RCC 7860 (cell line): ENCODE results near the gene PMM2.
A peak's percentile ranks its signal among the peaks of the same experiment; 100 is the strongest.
"Not testable (repeated sequence)": the region's sequence is repeated elsewhere in the genome, so short reads cannot be mapped to it uniquely, and the experiment has no call there.

Experiments used
- DNase-seq: peaks from one replicate; pipeline ENCODE4 v3.0.0-alpha.2; 2015; ENCODE audit warnings: low spot score
- FAIRE-seq: peaks from 2 replicates; lab custom pipeline; 2012; peaks lifted over from hg19 to GRCh38; lab: Jason Lieb, UNC

PMM2 gene

DNA sequence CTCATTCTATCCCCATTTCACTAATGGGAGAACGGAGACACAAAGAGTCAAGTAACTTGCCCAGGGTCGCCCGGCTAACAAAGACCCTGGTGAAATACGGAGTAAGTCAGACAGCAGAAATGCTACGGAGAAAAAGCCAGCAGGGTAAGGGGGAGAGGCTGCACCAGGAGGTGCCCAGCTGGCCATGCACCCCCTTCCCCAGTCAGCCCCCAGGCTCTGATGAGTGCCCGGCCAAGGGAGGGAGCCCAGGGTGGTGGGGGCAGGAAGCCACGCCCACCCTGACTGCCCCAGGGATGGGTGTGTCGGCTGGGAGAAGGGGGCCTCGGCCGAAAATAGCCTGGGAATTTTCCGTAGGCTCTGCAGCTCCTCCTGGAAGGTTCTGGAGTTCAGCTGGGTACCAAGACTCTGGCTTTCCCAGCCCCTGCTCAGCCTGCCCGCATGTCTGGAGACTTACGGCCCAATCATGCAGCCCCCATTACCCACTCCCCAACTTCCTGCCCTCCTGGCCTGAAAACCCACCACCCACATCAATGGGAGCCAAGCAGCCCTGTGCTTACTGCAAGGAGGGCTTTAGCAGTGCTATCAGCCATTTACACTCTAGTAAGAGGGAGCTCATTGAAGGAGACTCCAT lies 67.0 kb downstream of the PMM2 start:
- FAIRE-seq (no peak), DNase-seq (no peak)

DNA sequence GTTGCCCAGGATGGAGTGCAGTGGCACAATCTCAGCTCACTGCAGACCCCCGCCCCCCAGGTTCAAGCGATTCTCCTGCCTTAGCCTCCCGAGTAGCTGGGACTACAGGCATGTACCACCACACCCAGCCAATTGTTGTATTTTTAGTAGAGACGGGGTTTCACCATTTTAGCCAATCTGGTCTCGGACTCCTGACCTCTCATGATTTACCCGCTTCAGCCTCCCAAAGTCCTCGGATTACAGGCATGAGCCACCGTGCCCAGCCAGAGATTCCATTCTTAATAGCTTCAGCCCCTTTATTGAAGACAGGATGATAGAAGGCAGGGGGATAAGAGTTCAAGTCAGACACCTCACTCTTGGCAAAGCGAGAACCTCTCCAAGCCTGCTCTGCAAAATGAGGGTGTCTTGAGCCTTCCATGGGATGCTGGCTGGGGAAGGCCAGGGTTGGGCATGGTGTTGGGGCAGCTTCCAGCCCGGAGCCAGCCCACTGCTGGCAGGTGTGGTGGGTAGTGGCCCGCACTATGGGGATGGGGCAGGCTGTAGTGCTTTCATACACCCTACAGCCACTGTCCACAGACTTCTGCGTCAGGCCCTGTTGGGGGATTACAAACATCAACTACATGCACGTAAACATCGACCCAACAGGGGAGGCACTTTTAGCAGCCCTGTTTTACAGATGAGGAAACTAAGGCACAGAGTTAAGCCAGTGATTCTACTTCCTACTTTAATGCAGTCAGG lies 67.7 kb downstream of the PMM2 start:
- DNase-seq (no peak), FAIRE-seq (no peak)

- DNase-seq, result no peak
- FAIRE-seq, result no peak
Measured at GRCh38 chr16:8866118-8866883, 68.7 kb downstream of the PMM2 start.

- no peak for DNase-seq
- FAIRE-seq, result no peak
Measured at GRCh38 chr16:8866884-8867215, 69.2 kb downstream of the PMM2 start.

GRCh38 chr16:8867216-8867931 lies 69.7 kb downstream of the PMM2 start:
- FAIRE-seq (no peak), DNase-seq (no peak)

- FAIRE-seq, result no peak
- no peak for DNase-seq
Measured at GRCh38 chr16:8867932-8868415, 70.3 kb downstream of the PMM2 start.

GRCh38 chr16:8868416-8869211 lies 71.0 kb downstream of the PMM2 start, which contains the start of gene CARHSP1:
Gene CARHSP1 (minus strand): TSS chr16:8869006. CDS start chr16:8859328, 9,678 bp downstream.
- DNase-seq (peak; percentile 71), FAIRE-seq (no peak)

- DNase-seq (no peak), FAIRE-seq (no peak)
Measured at GRCh38 chr16:8869212-8869987, 71.8 kb downstream of the PMM2 start.

DNA sequence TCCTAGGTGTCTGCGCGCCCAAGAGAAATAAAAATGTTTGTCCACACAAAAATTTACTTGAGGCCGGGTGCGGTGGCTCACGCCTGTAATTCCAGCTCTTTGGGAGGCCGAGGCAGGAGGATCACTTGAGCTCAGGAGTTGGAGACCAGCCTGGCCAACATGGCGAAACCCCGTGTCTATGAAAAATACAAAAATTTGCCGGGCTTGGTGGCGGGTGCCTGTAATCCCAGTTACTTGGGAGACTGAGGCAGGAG lies 72.3 kb downstream of the PMM2 start:
- DNase-seq, FAIRE-seq: not testable (repeated sequence)

GRCh38 chr16:8872071-8872470 lies 74.4 kb downstream of the PMM2 start:
- DNase-seq, result no peak
- no peak for FAIRE-seq

- FAIRE-seq, result no peak
- DNase-seq, result no peak
Measured at GRCh38 chr16:8872967-8873865, 75.6 kb downstream of the PMM2 start.

- not testable (repeated sequence) for FAIRE-seq, DNase-seq
Measured at GRCh38 chr16:8873866-8874195, 76.2 kb downstream of the PMM2 start.

DNA sequence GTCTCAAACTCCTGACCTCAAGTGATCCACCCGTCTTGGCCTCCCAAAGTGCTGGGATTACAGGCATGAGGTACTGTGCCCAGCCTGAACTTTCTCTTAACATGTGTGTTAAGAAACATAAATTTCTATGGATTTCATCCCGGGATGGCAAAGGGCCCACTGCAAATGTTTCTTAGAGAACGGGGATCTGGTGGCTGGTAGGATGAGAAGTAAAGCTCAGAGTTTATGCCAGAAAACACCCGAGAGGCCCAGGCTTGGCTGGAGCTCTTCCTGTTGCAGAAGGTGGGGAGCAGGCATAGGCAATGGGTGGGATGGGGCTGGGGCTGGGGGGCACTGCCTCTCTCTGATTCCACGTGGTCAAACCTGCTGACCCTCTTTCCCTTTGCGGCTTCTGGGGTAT lies 76.7 kb downstream of the PMM2 start:
- DNase-seq (no peak), FAIRE-seq (no peak)

DNA sequence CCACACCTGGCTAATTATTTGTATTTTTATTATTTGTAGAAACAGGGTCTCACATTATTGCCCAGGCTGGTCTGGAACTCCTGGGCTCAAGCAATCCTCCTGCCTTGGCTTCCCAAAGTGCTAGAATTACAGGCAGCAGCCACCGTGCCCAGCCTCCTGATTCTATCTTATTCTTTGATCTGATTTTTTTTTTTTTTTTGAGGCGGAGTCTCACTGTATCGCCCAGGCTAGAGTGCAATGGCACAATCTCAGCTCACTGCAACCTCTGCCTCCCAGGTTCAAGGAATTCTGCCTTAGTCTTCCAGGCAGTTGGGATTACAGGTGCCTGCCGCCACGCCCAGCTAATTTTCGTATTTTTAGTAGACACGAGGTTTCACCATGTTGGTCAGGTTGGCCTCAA lies 77.7 kb downstream of the PMM2 start:
- not testable (repeated sequence) for FAIRE-seq, DNase-seq

DNA sequence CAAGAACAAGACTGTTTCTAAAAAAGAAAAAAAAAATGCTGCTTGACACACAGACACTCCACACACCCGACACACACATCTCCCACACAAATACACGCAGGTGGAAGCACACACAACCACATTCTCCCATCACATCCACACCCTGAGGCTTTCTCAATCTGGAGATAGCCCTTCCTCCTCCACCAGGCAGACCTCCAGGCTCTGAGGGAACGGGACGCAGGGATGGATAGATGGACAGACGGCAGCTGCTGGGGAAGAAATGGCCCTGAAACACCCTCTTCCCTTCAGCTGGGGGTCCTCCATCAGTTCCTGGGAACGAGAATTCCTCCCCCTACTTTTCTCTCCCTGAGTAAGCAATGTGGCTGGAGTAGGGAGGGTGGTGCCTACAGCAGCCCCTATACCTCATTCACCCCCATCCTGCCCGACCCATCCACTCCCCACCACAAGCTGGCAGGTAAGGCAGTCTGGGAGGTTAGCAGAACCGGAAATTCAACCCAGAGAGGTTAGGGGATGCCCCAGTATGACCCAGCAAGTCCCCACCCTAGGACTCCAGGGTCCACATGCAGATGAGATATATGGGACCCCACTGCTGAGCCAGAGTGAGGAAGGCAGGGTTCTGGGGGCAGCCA lies 80.4 kb downstream of the PMM2 start:
- FAIRE-seq (no peak), DNase-seq (no peak)

DNA sequence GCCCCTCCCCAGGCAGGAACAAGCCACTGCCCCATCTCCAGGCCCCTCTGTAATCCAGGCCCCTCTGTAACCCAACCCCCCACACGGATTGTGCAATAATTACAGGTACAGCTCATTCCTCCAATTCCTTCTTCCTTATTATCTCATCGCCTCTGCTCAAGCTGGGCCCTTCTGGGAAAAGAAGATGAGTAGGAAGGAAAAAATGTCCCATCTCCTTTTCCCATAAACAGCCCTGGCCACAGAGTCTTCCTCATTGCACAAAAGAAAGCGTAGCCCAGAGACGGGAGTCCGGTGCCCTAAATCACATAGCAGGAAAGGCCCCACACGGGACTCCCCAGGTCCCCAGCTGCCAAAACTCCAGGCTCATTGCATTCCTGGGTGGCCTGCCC lies 80.9 kb downstream of the PMM2 start:
- FAIRE-seq, result peak; percentile 74
- peak; percentile 84 for DNase-seq

DNA sequence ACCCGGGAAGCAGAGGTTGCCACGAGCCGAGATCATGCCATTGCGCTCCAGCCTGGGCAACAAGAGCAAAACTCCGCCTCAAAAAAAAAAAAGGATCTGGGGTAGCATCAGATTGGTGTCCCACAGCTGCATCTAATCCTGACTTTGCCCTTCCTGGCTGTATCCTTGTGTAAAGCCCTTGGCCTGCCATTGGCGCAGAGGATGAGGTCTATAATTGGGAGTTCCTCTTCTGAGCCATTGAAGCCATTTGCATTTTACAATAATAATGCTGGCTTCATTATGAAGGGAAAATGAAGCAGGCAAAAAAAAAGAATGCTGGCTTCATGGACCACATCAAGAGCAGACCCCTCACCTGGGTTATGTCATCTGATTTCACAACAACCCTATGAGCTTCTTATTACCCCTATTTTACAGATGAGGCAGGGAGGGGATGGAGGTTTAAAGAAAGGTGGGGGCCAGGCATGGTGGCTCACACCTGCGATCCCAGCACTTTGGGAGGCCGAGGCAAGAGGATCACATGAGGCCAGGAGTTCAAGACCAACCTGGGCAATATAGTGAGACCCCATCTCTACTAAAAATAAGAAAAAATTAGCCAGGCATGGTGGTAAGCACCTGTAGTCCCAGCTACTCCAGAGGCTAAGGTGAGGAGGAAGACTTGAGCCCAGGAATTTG lies 83.3 kb downstream of the PMM2 start:
- no peak for FAIRE-seq
- no peak for DNase-seq

DNA sequence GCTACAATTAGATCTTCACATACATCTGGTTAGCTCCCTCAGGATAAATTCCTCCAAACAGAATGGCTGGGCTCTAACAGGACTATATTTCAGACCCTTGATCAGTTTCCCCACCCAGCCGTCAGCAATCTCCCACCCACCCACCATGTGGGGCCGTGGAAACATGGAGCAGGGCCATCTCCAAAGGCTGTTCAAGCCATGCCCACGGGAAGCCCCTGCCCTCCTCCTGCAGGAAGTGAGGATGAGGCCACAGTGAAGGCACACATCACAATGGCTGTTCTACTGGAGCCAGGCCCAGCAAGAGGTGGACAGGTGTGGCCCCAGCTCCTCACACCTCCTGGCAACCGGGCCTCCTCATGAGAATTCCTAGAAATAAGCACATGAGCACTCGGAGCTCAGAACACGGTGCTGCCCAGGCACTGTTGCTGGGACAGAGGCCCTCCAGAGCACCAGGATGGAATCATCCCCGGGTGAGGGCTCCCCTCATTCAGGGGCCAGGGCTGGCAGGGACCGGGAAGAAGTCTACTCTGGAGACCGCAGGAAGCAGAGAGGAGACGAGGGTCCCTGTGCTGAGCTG lies 84.5 kb downstream of the PMM2 start, which contains the start of gene LITAFD:
TSS of gene LITAFD (plus strand) at position 311 of the 577 bp plus-strand sequence. CDS start 2,005 bp downstream, outside the sequence.
- FAIRE-seq (no peak), DNase-seq (no peak)
